ENCODE results near the gene NBAS. TPM values are rescaled to one million over a fixed set of nuclear protein-coding genes. Genes with fewer than 3 reads are reported as not detected.

The NBAS gene
- polyA plus RNA-seq, 1 donor from 2014 or later = 31.9 TPM

DNA sequence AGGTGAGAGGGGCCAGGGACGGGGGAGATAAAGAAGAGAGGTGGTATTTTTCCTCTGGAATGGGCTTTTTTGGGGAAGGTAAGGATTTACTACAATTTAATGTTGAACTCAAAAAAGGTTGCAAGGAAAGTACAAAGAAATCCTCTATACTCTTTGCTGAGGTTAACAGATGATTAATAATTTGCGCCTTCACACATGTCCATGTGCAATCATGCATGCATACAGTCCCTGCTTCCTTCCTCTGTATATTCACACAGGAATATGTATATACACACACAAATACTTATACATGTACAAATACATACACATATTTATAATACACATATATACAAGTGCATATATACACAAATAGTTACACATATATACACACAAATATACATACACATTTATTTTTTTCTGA lies 193.4 kb downstream of the NBAS start:
- no peak overlapping the region for H3K27ac ChIP-seq (ENCODE audit: low read length)
- H3K9ac ChIP-seq (ENCODE audit: low read length) = no peak overlapping the region
- TF ChIP-seq EP300 (conservative IDR thresholded peaks at IDR 0.05; ENCODE audit: poor library complexity, severe bottlenecking) (no peak), TAF1 (IDR thresholded peaks at IDR 0.05; ENCODE audit: low read depth) (no peak), POLR2AphosphoS5 (IDR thresholded peaks at IDR 0.05) (no peak), SMC3 (conservative IDR thresholded peaks at IDR 0.05; ENCODE audit: poor library complexity) (no peak), MXI1 (conservative IDR thresholded peaks at IDR 0.05; ENCODE audit: poor library complexity, severe bottlenecking) (no peak), EZH2 (IDR thresholded peaks at IDR 0.05; ENCODE audit: borderline replicate concordance, insufficient read depth, low read length, poor library complexity, severe bottlenecking) (no peak), RAD21 (conservative IDR thresholded peaks at IDR 0.05) (no peak)
- TF ChIP-seq, protein P1, sequence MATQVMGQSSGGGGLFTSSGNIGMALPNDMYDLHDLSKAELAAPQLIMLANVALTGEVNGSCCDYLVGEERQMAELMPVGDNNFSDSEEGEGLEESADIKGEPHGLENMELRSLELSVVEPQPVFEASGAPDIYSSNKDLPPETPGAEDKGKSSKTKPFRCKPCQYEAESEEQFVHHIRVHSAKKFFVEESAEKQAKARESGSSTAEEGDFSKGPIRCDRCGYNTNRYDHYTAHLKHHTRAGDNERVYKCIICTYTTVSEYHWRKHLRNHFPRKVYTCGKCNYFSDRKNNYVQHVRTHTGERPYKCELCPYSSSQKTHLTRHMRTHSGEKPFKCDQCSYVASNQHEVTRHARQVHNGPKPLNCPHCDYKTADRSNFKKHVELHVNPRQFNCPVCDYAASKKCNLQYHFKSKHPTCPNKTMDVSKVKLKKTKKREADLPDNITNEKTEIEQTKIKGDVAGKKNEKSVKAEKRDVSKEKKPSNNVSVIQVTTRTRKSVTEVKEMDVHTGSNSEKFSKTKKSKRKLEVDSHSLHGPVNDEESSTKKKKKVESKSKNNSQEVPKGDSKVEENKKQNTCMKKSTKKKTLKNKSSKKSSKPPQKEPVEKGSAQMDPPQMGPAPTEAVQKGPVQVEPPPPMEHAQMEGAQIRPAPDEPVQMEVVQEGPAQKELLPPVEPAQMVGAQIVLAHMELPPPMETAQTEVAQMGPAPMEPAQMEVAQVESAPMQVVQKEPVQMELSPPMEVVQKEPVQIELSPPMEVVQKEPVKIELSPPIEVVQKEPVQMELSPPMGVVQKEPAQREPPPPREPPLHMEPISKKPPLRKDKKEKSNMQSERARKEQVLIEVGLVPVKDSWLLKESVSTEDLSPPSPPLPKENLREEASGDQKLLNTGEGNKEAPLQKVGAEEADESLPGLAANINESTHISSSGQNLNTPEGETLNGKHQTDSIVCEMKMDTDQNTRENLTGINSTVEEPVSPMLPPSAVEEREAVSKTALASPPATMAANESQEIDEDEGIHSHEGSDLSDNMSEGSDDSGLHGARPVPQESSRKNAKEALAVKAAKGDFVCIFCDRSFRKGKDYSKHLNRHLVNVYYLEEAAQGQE (IDR thresholded peaks at IDR 0.05; ENCODE audit: borderline replicate concordance) = no peak
- TF ChIP-seq, protein P2, sequence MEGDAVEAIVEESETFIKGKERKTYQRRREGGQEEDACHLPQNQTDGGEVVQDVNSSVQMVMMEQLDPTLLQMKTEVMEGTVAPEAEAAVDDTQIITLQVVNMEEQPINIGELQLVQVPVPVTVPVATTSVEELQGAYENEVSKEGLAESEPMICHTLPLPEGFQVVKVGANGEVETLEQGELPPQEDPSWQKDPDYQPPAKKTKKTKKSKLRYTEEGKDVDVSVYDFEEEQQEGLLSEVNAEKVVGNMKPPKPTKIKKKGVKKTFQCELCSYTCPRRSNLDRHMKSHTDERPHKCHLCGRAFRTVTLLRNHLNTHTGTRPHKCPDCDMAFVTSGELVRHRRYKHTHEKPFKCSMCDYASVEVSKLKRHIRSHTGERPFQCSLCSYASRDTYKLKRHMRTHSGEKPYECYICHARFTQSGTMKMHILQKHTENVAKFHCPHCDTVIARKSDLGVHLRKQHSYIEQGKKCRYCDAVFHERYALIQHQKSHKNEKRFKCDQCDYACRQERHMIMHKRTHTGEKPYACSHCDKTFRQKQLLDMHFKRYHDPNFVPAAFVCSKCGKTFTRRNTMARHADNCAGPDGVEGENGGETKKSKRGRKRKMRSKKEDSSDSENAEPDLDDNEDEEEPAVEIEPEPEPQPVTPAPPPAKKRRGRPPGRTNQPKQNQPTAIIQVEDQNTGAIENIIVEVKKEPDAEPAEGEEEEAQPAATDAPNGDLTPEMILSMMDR (IDR thresholded peaks at IDR 0.05; ENCODE audit: poor library complexity, severe bottlenecking) = no peak
- H3K4me2 ChIP-seq (ENCODE audit: low read length) = no peak overlapping the region
- no peaks in the 10 kb centered on the region for H3K9me3 ChIP-seq (ENCODE audit: low read length)
- no peaks in the 10 kb centered on the region for H3K36me3 ChIP-seq (ENCODE audit: insufficient read depth, low read length)
- H3K4me3 ChIP-seq (ENCODE audit: low read length) = no peak overlapping the region
- no peak overlapping the region for H2AFZ ChIP-seq (ENCODE audit: low read depth, low read length)
- H3K9me2 ChIP-seq (ENCODE audit: insufficient read depth, low read length) = no peaks in the 10 kb centered on the region
- H3K27me3 ChIP-seq (ENCODE audit: insufficient read depth, low read depth, low read length) = no peaks in the 10 kb centered on the region
- H3F3A ChIP-seq (ENCODE audit: insufficient read depth, low read length, poor library complexity, severe bottlenecking) = peaks cover 8% of the 10 kb centered on the region
- H3K79me2 ChIP-seq (replicated peaks; ENCODE audit: insufficient read depth, low read length) = no peaks in the 10 kb centered on the region
- no peaks in the 10 kb centered on the region for H4K20me1 ChIP-seq (ENCODE audit: insufficient read depth)

DNA sequence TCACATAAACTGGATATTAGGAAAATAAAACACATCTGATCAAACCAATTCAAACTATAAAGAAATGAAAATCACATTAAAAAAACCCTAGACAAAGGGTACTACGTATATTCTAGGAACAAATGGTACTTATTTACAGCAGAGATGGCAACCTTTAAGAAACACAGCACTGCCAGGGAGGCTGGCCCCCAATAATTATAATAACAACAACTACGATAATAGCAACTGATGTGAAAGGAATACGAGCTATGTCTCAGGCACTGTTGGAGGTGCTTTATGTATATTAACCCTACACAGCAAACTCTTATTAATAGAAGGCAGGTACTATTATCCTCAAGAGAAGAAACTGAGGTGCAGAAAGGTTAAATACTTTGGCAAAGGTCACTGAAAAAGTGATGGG lies 193.9 kb downstream of the NBAS start:
- H4K20me1 ChIP-seq (ENCODE audit: insufficient read depth) = no peaks in the 10 kb centered on the region

More for the DNA sequence above, 193.9 kb downstream of the NBAS start:
- Histone ChIP-seq H3K9me2 (ENCODE audit: insufficient read depth, low read length) (no peaks in the 10 kb centered on the region), H3F3A (ENCODE audit: insufficient read depth, low read length, poor library complexity, severe bottlenecking) (peaks cover 8% of the 10 kb centered on the region), H3K4me2 (ENCODE audit: low read length) (no peak overlapping the region), H3K79me2 (replicated peaks; ENCODE audit: insufficient read depth, low read length) (no peaks in the 10 kb centered on the region), H3K36me3 (ENCODE audit: insufficient read depth, low read length) (no peaks in the 10 kb centered on the region), H3K27me3 (ENCODE audit: insufficient read depth, low read depth, low read length) (no peaks in the 10 kb centered on the region), H3K9ac (ENCODE audit: low read length) (no peak overlapping the region), H3K9me3 (ENCODE audit: low read length) (no peaks in the 10 kb centered on the region), H3K27ac (ENCODE audit: low read length) (no peak overlapping the region), H3K4me3 (ENCODE audit: low read length) (no peak overlapping the region), H2AFZ (ENCODE audit: low read depth, low read length) (no peak overlapping the region)
- TF ChIP-seq MXI1 (conservative IDR thresholded peaks at IDR 0.05; ENCODE audit: poor library complexity, severe bottlenecking) = no peak
- no peak for TF ChIP-seq EZH2 (IDR thresholded peaks at IDR 0.05; ENCODE audit: borderline replicate concordance, insufficient read depth, low read length, poor library complexity, severe bottlenecking)
- TF ChIP-seq, protein P2 (IDR thresholded peaks at IDR 0.05; ENCODE audit: poor library complexity, severe bottlenecking) = no peak
- TF ChIP-seq, protein P1 (IDR thresholded peaks at IDR 0.05; ENCODE audit: borderline replicate concordance) = no peak
- no peak for TF ChIP-seq SMC3 (conservative IDR thresholded peaks at IDR 0.05; ENCODE audit: poor library complexity)
- TF ChIP-seq POLR2AphosphoS5 (IDR thresholded peaks at IDR 0.05) = no peak
- no peak for TF ChIP-seq RAD21 (conservative IDR thresholded peaks at IDR 0.05)
- no peak for TF ChIP-seq EP300 (conservative IDR thresholded peaks at IDR 0.05; ENCODE audit: poor library complexity, severe bottlenecking)
- no peak for TF ChIP-seq TAF1 (IDR thresholded peaks at IDR 0.05; ENCODE audit: low read depth)

Data from neural cell (in vitro differentiated cells).